Thymus (tissue), 11 donors: ENCODE measurements around the gene KIFC1. TPM values are rescaled to one million over a fixed set of nuclear protein-coding genes. Genes with fewer than 3 reads are reported as not detected.

Experiments
- DNase-seq, 9 donors: peaks; one replicate each; pipeline ENCODE4 v3.0.0-alpha.2; 2013; ENCODE audit warnings: low spot score in 9 of 9, low read depth in 6 of 9, missing footprints in 1 of 9
- H3K27ac ChIP-seq, 2 donors: one replicate each; pipeline ENCODE4 v1.5.1; 2013; ENCODE audit warnings: control low read depth in 1 of 2, low read depth in 1 of 2, low read length in 1 of 2, mild to moderate bottlenecking in 1 of 2, moderate library complexity in 1 of 2
- H3K27me3 ChIP-seq, 2 donors: one replicate each; pipeline ENCODE4 v1.5.1; 2013; ENCODE audit warnings: low read length in 1 of 2; ENCODE audit not compliant: control insufficient read depth in 2 of 2, insufficient read depth in 1 of 2
- H3K36me3 ChIP-seq, 2 donors: one replicate each; pipeline ENCODE4 v1.5.1; 2013; ENCODE audit warnings: low read length in 1 of 2, mild to moderate bottlenecking in 1 of 2, moderate library complexity in 1 of 2; ENCODE audit not compliant: control insufficient read depth in 2 of 2, insufficient read depth in 2 of 2
- H3K4me1 ChIP-seq, 2 donors: one replicate each; pipeline ENCODE4 v1.5.1; 2013; ENCODE audit warnings: low read length in 2 of 2; ENCODE audit not compliant: control insufficient read depth in 2 of 2, insufficient read depth in 2 of 2
- H3K4me3 ChIP-seq, 2 donors: one replicate each; pipeline ENCODE4 v1.5.1; 2013; ENCODE audit warnings: low read length in 2 of 2, control low read depth in 1 of 2, mild to moderate bottlenecking in 1 of 2
- H3K9me3 ChIP-seq, 2 donors: one replicate each; pipeline ENCODE4 v1.5.1; 2013; ENCODE audit warnings: low read length in 1 of 2, mild to moderate bottlenecking in 1 of 2; ENCODE audit not compliant: control insufficient read depth in 2 of 2, insufficient read depth in 1 of 2
- WGBS: extraction: QIAGEN DNeasy Blood & Tissue Kit; methylation state at CpG from one replicate; pipeline ENCODE4 v1.1.7; 2013; 5-methylcytosine and 5-hydroxymethylcytosine counted together
- polyA plus RNA-seq: library from polyadenylated mRNA; stranded (reverse); fragments of 200-250 nt; gene quantifications from one replicate; pipeline ENCODE4 v1.2.3, GENCODE V29; 2013
- total RNA-seq: library from RNA; stranded (reverse); fragments of 120-200 nt; gene quantifications from one replicate; pipeline ENCODE4 v1.2.4, GENCODE V29; 2013
- donor health status: healthy.

The KIFC1 gene
- total and polyA plus RNA-seq, 2 donors, result 5.5 to 34.3 TPM

GRCh38 chr6:33405386-33405940 lies 13.8 kb downstream of the KIFC1 start:
- WGBS, result 95% methylated on average over 15 of the region's 15 CpGs
- H3K36me3 ChIP-seq, result peaks cover 40 to 71% of the 10 kb centered on the region in 2 donors
- DNase-seq, result no peak

DNA sequence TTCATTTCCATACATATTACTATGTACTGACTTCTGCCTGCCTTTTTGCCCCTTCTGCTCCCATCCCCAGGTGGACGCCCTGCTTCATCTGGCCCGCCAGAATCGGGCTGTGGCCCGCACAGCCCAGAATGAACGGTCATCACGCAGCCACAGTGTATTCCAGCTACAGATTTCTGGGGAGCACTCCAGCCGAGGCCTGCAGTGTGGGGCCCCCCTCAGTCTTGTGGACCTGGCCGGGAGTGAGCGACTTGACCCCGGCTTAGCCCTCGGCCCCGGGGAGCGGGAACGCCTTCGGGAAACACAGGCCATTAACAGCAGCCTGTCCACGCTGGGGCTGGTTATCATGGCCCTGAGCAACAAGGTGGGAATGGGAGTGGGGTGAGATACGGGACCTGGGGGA lies 14.5 kb downstream of the KIFC1 start:
- H3K4me3 ChIP-seq, result no peak overlapping the region
- peaks cover 0 to 9% of the 10 kb centered on the region in 2 donors for H3K4me1 ChIP-seq
- peaks cover 0 to 5% of the 10 kb centered on the region in 2 donors for H3K9me3 ChIP-seq
- H3K27ac ChIP-seq, result no peak overlapping the region
- H3K36me3 ChIP-seq, result peaks cover 38 to 66% of the 10 kb centered on the region in 2 donors
- WGBS, result 98% methylated on average over 17 of the region's 17 CpGs
- no peaks in the 10 kb centered on the region for H3K27me3 ChIP-seq
- DNase-seq, result no peak

More at GRCh38 chr6:33405386-33405940, 13.8 kb downstream of the KIFC1 start:
- Histone ChIP-seq H3K4me3 (no peak overlapping the region), H3K27ac (no peak overlapping the region), H3K9me3 (peaks cover 0 to 5% of the 10 kb centered on the region in 2 donors), H3K27me3 (no peaks in the 10 kb centered on the region), H3K4me1 (peaks cover 0 to 9% of the 10 kb centered on the region in 2 donors)

GRCh38 chr6:33407132-33407718 lies 15.6 kb downstream of the KIFC1 start:
- no peaks in the 10 kb centered on the region for H3K27me3 ChIP-seq
- peaks cover 5 to 17% of the 10 kb centered on the region in 2 donors for H3K4me1 ChIP-seq
- peak in 1 of 9 donors; percentile 37 for DNase-seq
- H3K9me3 ChIP-seq, result peaks cover 0 to 5% of the 10 kb centered on the region in 2 donors
- H3K27ac ChIP-seq, result no peak overlapping the region
- no peak overlapping the region for H3K4me3 ChIP-seq
- 94% methylated on average over 5 of the region's 5 CpGs for WGBS
- H3K36me3 ChIP-seq, result peaks cover 39 to 57% of the 10 kb centered on the region in 2 donors

GRCh38 chr6:33410050-33410710 lies 18.6 kb downstream of the KIFC1 start:
- Histone ChIP-seq H3K27ac (peak overlapping the region; percentile 95 to 96), H3K4me3 (peak overlapping the region; percentile 72 to 88), H3K4me1 (peaks cover 5 to 17% of the 10 kb centered on the region in 2 donors), H3K27me3 (no peaks in the 10 kb centered on the region), H3K36me3 (peaks cover 43 to 59% of the 10 kb centered on the region in 2 donors), H3K9me3 (peaks cover 0 to 5% of the 10 kb centered on the region in 2 donors)
- DNase-seq, result peak in 6 of 9 donors; percentile 89 to 96 (median 92)
- WGBS, result under 1% methylated on average over 65 of the region's 65 CpGs

DNA sequence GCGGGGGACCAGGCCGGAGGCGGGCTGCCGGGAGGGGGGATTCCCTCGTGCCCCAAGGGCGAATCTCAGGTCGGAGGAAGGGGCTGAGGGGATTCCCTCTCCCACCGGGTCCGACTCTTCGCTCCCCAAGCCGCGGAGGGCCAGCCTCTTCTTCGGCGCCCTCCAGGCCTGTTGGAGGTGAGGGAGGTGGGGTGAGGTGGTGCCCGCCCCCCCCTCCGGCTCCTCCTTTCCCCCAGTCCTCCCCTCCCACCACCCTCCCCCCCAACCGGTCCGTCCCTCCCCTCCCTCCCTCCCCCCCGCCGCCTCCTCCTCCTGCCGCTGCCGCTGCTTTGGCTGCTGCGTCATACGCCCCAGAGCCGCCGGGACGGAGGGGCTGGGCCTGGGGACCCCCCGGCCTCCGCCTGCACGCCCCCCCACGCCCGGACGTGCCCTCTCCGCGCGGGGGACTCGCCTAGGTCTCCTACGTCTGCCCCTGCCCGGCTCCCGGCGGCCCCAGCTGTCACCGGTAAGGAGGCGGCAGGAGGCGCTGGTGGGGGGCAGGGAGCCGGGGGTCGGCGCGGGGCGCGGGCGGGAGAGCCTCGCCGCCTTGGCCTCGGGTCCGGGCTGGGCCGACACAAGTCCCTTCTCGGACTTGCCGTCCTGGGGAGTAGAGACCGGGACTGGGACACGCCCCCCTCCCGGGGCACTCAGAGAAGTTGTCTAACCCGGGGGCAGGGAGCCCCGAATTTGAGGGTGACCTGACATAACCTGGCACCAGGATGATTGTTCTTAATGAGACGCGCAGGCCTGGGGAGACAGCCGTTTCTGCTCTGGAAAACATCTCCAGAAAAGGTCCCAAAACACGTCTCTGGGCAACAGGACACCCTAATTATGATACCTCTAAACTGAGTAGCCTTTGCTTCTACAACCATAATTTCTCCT lies 19.3 kb downstream of the KIFC1 start, which contains the start of gene PHF1:
PHF1 (plus strand) TSS at position 304 of the 921 bp plus-strand sequence. CDS start 1,250 bp downstream, outside the sequence.
- Histone ChIP-seq H3K4me1 (peaks cover 7 to 22% of the 10 kb centered on the region in 2 donors), H3K36me3 (peaks cover 46 to 59% of the 10 kb centered on the region in 2 donors)

GRCh38 chr6:33411632-33412005 lies 20.0 kb downstream of the KIFC1 start:
- Histone ChIP-seq H3K27me3 (no peaks in the 10 kb centered on the region), H3K27ac (peak overlapping the region in 1 of 2 donors; percentile 53), H3K9me3 (peaks cover 0 to 5% of the 10 kb centered on the region in 2 donors), H3K36me3 (peaks cover 46 to 59% of the 10 kb centered on the region in 2 donors), H3K4me3 (peak overlapping the region; percentile 57 to 88), H3K4me1 (peaks cover 11 to 26% of the 10 kb centered on the region in 2 donors)
- WGBS, result 80% methylated on average over 6 of the region's 6 CpGs
- no peak for DNase-seq

More for the DNA sequence above, 19.3 kb downstream of the KIFC1 start, which contains the start of gene PHF1:
- H3K27ac ChIP-seq, result peak within 1 kb of the TSS; percentile 95 to 96
- H3K27me3 ChIP-seq, result no peaks in the 10 kb centered on the region
- H3K9me3 ChIP-seq, result peaks cover 0 to 5% of the 10 kb centered on the region in 2 donors
- DNase-seq, result peak in 3 of 9 donors; percentile 67 to 81 (median 73)
- H3K4me3 ChIP-seq, result peak within 1 kb of the TSS; percentile 72 to 88
- WGBS, result 2% methylated on average over 65 of the region's 67 CpGs

GRCh38 chr6:33412140-33413009 lies 20.8 kb downstream of the KIFC1 start:
- H3K4me3 ChIP-seq, result no peak overlapping the region
- peaks cover 44 to 55% of the 10 kb centered on the region in 2 donors for H3K36me3 ChIP-seq
- no peak for DNase-seq
- H3K27ac ChIP-seq, result no peak overlapping the region
- H3K4me1 ChIP-seq, result peaks cover 19 to 34% of the 10 kb centered on the region in 2 donors
- H3K27me3 ChIP-seq, result no peaks in the 10 kb centered on the region
- 98% methylated on average over 10 of the region's 10 CpGs for WGBS
- peaks cover 0 to 5% of the 10 kb centered on the region in 2 donors for H3K9me3 ChIP-seq
